SU-DHL-6 (cell line): ENCODE results near the gene ORMDL3.

Source experiments
- CTCF ChIP-seq: fragments of 200-600 bp; sonication (generic); IDR thresholded peaks from one replicate; pipeline ENCODE4 v1.5.1; 2017; ENCODE audit warnings: antibody characterized with exemption, mild to moderate bottlenecking, low read length, moderate library complexity; ENCODE audit not compliant: insufficient read depth, poor library complexity, severe bottlenecking
- EZH2phosphoT487 ChIP-seq: fragments of 200-600 bp; sonication (generic), shearing (Covaris generic); conservative IDR thresholded peaks from 2 replicates; pipeline ENCODE4 v1.6.1; 2018; ENCODE audit warnings: mild to moderate bottlenecking, antibody characterized with exemption, low read length, moderate library complexity, mixed read lengths

GRCh38 chr17:39949028-39949427, 21.6 kb upstream of the ORMDL3 start:
- TF ChIP-seq CTCF (no peak), EZH2phosphoT487 (no peak)
